LHCN-M2 (cell line): ENCODE measurements around the gene RNU6-8. TPM values are rescaled to one million over a fixed set of nuclear protein-coding genes. Genes with fewer than 3 reads are reported as not detected.

Experiments used
- DNase-seq: peaks from one replicate; pipeline ENCODE4 v3.0.0-alpha.2; 2012; ENCODE audit warnings: low read depth
- polyA plus RNA-seq: library from polyadenylated mRNA; unstranded; fragments of >200 nt; gene quantifications from one replicate; pipeline ENCODE4 v1.2.1, GENCODE V29; 2012; ENCODE audit warnings: missing spikeins
- total RNA-seq: library from RNA; depleted of rRNA; stranded (reverse); fragments of >200 nt; gene quantifications from 2 replicates; pipeline ENCODE4 v1.2.3, GENCODE V29; 2014; rRNA removed

Gene RNU6-8
- total RNA-seq, result not detected in 2 replicates
- polyA plus RNA-seq, result not detected

DNA sequence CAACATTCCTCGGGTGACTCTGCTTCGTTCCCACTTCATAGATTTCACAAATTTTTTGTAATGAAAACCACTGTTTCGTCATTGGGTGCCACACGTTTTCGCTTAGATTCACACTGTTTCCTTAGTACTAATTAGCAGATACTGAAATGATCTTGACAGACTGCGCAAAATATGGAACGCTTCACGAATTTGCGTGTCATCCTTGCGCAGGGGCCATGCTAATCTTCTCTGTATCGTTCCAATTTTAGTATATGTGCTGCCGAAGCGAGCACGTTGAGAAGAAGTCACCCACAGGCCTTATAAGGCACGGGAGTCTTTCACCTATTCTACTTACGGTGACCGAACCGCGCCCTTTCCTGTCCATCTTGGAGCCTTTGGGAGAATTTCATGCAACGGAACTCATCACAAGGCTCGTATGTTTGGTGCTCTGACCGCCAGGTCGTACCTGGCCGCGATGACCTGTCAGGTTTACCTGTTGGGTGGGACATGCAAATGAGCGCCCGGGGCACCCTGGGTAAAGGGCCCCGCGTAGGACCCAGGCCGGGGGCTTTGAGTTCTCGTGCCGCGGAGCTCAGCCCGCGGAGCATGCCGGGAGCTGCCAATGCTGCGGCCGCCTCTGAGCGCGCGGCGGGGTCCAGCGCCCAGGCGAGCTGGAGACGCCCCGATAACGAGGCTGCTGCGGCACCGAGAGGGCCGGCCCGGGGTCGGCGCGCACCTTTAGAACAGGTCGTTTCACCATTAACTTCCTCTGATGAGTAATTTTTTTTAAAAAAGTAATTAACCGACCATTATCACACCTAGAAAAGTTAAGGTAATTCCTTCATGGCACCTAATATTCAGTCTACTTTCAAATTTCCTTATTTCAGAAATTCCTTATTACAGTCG lies at the start of gene RNU6-8:
TSS of gene RNU6-8 (minus strand) at position 272 of the 885 bp plus-strand sequence.
- peak; percentile 84 for DNase-seq

DNA sequence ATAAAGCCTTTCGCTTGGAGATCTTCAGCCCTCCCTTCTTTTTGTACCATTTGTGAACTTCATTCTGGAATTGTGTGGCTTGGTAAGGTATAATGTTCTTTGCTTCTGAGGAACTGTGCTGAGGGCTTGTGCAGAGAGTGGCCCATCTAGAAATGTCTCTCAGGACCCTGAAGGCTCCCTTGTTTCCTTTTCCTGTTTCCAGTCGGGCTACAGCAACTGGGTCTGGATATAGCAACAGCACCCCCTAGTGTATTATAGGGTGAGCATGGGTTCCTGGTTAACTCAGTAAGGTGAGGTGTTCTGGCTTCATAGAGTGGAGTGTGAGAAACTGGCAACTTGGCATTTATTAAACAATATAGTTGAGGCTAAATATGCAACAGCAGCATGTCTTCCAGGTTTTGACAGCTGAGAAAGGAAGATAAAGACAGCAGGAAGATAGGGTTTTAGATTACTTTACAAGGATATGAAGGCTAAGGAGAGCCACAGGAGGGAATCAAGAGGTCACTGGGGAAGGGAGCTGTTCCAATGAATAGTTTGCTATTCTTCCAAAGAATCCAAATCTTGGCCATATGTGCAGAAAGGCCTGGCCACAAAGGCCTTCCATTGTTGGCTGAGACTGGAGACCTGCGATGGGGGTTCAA lies 49.1 kb upstream of the RNU6-8 start:
- DNase-seq, result peak; percentile 75

DNA sequence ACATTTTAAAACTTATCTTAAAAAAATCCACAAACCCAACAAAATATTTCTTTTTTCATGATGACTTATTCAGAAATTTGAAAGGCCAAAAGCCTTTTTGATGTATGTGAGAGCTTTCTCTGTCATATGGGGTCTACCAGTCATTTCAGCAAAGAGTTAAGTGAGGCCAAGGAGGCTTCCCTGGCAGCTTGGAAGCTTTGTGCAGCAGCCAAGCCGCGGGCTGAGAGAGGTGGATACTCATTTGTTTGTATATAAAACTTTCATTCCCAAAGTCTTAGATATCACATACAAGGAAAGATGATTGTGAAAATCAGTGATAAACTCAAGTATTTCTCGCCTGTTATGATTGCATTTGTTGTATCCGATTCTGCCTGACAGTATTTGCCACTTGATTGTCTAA lies 48.5 kb upstream of the RNU6-8 start:
- no peak for DNase-seq

DNA sequence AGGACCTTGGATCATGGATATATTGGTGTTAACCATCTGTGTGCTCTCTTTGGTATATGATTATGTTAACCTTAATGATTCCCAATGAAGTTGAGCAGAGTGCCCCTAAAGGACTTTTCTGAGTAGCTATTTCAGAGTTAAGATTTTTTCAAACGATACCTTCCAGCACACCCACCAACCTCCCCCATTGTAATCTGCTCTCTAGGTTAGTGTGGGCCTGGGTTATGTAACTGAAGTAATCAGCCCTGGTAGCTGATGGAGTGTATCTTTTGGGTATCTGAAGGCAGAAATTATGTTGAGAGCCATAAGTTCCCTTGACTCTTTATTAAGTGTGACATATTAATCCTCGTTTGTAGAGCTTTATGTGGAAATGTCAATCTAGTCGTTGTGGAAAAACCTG lies 47.6 kb upstream of the RNU6-8 start:
- no peak for DNase-seq

DNA sequence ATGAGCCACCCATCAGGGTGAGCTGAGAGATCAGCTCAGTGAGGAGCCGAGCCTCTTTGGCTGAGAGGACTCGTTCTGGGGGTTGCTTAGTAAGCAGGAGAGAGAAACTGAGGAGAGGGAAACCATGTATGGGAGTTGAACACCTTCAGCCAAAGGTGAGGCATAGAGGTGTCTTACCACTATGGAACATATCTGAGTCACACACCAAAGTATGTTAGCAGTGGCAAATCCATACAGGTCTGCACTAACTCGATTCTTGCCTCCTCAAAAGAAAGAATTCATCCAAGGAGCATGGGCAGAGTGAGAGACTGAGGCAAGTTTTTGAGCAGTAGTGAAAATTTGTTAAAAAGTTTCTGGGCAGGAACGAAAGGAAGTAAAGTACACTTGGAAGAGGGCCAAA lies 46.7 kb upstream of the RNU6-8 start:
- DNase-seq, result no peak

DNA sequence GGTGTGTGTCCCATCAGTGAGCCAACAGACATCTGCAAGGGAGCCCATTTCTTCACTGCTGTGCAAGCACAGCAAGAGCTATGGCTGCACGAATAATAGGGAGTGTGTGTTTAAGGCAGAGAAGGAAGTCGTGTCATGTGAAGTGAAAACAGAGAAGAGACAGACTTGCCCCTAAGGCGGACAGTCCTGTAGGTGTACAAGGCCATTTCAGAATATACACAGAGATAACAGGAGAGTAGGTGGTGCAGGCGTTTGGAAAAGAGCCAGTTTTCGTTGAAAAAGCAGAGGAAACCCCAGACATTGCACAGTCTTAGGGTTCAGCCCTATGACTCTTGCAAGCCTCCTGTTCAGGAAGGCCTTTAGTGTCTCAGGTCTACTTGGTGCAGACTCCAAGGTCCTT lies 46.3 kb upstream of the RNU6-8 start:
- DNase-seq, result no peak

DNA sequence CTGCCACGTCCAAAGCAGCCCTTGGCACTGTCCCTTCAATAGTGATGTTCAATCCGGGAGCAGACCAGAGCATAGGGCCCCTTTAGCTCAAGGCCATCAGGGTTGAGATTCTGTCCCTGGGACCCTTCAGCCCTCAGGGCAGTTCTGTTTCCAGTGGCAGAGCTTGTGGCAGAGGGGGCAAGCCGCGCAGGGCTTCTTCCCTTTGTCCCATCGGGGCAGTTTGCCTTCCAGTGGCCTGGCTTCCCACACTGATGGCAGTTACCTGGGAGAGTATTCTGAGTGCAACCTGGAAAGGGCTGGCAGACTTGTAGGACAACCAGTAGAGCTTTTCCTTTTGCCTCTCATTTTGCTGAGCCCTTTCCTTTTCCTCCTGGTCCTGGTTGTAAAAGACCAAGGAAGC lies 43.7 kb upstream of the RNU6-8 start:
- DNase-seq, result no peak

DNA sequence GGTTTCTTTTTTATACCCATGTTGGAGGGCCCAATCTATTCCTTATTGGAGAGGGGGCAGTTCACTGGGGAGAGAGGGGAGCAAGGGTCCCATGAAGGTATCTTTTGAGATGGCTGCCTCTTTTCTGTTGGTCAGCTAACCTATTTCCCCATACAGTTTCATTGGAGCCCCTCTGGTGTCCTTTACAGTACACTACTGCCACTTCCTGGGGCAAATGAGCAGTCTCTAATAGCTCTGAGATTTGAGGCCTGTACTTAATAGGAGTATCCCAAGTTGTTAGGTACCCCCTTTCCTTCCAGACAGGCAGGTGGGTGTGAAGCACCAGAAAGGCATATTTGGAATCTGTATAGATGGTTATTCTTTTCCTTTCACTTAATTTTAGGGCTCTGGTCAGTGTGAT lies 41.3 kb upstream of the RNU6-8 start:
- no peak for DNase-seq

DNA sequence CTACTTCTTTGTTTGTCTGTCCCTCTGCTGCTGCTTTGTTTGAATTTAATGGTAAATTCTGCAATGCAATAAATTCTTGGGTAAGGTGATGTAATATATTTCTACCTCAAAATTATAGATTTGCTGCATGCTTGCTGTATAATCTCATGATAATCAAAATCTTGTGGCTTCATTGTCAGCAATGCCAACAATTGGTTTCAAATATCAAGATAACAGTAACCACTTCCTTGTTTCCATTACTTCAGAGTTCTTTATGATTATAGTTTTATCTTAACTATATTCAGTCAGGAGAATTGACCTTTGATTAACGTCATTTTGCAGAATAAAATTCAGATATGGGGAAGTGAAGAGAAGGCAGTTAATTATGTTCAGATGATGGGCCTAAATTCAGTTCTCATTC lies 30.2 kb upstream of the RNU6-8 start:
- no peak for DNase-seq

DNA sequence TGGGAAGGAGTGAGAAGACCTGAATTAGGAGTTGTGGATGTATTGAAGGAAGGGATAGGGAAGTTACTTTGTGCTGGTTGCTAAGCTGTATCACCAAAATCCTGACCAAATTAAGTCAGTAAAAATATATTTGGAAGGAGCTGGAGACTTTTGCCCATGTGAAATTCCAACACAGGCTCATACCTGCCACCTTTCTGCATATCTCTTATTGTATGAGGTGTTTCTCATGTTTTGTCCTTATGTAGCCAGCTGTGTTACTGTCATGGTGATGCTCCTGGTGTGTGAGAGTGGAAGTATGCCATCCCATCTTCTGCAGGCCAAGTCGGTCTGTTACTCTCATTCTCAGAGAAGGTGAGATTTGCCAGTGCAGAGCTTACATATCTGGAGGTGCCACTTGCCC lies 29.4 kb upstream of the RNU6-8 start:
- DNase-seq, result no peak

DNA sequence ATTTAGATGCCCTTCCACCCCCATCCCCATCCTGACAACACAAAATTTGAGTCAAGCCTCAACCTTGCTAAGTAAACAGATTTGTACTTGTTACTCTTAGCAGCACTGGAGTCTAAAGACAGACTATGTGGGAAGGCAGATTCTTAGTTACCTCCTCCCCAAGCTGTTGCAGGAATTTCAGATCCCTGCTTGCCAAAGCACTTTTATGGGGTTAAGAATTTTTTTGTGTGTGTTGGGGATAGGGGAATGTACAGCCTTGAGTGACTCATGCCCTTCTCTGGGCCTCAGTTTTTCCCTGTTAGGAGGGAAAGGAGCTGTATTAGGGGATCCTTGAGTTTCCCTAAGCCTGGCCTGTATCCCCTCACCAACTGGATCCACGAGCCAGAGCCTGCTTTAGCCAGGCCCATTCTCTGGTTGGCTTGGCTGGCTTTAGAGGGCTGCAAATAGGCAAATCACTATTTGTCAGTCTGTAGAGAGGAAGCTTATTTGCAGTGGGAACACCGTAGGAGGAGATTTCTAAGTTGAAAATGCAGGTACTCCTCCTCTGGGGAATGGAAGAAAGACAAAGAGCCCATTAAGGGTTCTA lies 27.7 kb upstream of the RNU6-8 start:
- DNase-seq, result peak; percentile 45

DNA sequence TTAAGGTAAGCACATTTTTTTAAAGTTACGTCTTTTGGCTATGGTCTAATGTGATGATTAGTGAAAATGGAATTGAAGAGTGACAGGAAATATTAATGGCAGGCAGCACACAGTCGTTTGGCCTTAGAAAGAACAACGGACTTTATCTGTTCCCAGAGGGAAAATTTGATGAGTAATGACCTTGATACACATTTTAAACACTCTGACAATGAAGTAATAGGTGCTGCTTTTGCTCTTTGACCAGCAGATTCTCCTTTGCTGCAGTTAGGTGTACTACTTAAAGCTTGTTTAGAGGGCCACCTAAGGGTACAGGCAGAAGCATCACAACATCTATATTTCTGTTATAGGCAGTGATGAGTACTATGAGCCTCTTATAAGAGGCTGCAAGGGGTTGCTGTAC lies 27.1 kb upstream of the RNU6-8 start:
- peak; percentile 38 for DNase-seq

DNA sequence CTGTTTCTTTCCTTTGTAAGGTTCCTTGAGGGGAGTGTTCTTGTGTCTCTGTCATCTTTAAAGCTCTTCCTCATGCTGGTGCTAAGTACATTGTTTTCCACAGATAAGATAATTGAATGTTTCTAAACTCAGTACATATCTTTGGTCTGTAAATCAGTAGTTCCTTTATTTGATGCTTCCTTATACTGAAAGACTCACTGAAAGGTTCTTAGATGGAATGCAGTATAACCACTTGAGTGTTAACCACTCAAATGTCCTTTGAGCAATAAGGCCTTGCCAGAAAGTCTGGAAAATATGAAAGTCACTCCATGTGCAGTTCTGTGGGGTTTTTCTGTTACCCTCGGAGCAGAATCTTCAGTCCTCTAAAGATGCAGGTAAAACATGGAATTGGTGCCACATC lies 23.0 kb upstream of the RNU6-8 start:
- DNase-seq, result no peak

DNA sequence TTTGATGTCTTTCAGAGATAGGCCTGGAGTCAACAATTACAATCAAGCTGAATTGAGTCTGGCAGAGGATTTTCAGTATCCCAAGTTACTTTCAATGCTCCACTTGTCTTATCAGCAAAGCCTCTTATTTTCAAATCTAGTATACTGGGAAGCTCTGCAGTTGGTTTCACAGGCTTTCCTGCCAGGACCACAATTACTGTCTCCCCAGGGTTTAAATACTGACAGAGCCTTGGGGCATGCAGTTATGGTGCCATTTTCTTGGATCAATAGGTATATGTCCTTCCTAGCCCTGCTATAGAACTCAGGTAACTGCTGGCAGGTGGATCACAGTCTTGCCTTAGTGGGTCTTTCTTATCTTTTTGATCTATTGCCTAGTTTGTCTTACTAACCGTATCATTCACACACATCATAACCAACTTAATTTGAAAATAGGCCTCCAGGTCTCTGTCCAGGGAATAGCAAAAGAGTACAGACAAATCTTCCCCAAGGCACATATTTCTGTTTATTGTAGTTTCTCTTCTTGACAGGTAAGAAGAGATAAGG lies 22.4 kb upstream of the RNU6-8 start:
- DNase-seq, result no peak

DNA sequence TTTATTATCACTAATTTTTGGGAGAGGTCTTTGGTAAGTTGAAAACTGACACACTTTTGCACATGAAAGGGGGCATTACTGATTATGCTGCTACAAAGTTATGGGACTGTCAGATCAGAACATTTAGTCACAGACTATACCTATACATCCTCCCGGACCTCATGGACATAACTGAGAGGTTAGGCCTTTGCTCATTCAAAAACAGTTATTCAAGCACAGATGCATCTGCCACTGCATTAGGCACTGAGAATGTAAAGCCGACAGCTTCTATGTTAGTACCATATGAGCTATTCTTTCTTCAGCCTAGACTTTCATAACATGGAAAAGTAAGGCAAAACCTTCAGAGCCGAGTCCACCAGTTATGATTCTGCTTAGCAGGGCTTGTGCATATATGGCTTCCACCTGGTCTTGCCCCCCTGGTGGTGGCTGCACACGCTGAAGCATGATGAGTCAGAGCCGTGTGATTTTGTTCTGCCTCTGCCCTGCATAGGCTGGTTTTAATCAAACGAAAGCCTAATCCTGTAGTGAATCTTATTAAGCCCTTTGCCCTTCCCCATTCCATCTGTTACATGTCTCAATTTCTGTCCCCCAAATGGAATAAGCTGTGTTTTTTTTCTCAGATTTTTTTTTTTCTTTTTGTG lies 21.8 kb upstream of the RNU6-8 start:
- peak; percentile 74 for DNase-seq

DNA sequence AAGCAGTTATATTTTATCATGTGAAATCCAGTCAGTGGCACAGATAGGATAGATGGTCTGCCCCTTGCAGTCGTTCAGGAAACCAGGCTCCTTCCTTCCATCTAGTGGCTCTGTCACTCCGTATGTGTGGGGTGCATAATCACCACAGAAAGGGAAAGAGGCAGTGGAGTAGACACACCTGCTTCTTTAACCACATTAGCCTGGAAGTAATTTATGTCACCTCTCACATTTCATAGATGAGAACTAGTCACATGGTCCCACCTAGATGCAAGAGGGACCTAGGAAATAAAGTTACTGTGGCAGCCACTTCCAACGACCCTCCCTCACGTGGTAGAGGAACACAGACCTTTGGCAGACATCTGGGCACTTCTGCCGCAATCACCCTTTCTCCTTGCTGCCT lies 14.2 kb upstream of the RNU6-8 start:
- DNase-seq, result no peak

DNA sequence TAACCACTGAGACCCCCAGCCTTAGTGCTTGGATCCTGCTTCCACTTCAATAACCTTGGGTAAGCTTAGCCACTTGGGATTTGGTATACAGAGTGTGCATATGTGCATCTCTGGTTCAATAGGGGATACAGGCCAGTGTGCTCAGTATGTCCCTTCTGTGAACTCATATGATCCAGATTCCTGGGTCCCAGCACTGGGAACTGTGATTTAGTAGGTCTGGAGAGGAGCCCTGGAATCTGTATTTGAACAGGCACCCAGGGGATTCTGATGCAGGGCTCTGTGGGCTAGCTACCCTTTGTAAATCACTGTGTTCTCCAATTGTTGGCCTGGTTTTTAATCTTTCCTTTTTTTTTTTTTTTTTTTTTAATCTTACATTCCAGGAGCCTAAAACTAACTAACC lies 9.8 kb upstream of the RNU6-8 start:
- DNase-seq, result no peak

DNA sequence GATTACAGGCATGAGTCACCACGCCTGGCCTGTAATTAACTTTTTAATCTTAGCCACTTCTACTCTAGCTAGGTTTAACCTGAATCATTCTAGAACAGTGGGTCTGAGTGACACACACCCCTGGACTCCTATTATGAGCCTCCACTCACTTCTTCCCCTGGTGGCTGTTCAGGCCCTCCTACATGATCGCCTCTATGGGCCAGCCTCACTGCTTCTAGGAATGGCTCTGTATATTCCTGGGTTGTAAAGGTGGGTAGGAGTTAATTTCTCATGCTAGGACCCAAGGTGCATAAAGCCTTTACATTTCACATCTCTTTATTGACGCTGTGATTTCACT lies 8.0 kb upstream of the RNU6-8 start:
- DNase-seq, result no peak

DNA sequence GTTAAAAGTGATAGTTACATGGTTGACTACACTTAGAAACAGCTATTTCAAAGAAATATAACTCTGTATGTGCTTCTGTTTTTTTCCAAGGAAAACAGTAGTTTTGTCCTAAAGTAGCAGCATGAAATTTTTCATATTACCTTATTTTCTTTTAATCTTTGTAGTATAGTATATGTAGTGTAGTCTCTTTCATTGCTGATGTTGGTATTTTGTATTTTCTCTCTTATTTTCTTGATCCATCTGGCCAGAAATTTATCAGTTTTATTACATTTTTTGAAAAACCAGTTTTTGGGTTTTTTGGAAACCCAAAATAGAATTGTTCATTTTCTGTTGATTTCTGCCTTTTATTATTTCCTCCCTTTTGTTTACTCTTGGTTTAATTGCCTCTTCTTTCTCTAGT lies 6.4 kb upstream of the RNU6-8 start:
- DNase-seq, result no peak

DNA sequence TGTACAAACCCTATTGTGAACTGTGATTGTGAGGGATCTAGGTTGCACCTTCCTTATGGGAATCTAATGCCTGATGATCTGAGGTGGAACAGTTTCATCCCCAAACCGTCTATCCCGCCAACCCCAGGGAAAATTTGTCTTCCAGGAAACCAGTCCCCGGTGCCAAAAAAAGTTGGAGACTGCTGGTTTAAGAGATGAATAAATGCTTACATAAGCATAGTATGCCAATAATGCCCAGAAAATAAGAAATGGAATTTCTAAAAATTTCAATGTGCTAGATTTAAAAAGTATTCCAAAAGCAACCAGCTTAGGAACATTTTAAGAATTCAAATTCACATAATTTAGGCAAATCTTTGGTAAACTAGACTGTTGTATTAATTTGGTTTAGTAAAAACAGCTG lies 5.4 kb upstream of the RNU6-8 start:
- DNase-seq, result no peak

DNA sequence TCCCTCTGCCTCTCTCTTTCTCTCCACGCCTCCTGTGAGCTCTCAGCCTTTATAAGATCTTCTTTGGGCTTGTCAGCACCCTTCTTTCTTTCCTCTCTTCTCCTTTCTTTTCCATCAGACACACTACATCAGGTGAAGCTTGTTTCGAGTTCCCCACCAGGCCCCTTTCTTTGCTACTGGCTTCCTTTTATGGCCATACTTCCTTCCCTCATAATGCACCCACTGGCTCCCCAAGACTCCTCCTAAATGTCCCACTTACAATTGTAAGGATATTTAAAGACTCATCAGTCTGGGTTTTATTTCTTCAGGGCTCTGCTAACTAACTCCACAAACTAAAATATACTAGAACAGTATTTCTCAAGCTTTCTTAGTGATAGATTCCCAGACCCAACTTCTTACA lies 3.5 kb upstream of the RNU6-8 start:
- no peak for DNase-seq

DNA sequence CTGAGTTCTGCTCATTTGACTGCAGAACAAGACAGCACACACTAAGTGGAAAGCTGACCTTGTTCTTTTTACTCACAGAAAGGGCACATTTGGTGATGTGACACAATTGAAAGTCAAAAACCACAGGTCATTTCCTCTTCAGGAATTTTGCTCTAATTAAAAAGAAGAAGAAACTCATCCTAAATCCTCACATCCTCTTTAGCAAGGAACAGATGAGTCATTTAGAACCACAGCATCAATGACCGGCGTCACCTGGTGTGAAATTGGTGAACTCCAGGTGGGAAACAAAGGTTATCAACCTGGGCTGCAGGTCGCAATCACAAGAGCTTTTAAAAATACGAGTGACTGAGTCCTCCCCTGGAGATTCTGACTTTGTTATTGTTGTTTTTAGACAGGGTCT lies 2.9 kb upstream of the RNU6-8 start:
- no peak for DNase-seq
